A673 (cell line): ENCODE results near the gene ZNF74.

Experiments
- CTCF ChIP-seq: fragments of 300-800, 200-600 bp; sonication (generic); conservative IDR thresholded peaks from 2 replicates; pipeline ENCODE4 v1.5.1; 2017; ENCODE audit warnings: low read depth, mild to moderate bottlenecking, antibody characterized with exemption, low read length, moderate library complexity, mixed read lengths
- EZH2 ChIP-seq: fragments of 200-600 bp; sonication (generic); IDR thresholded peaks from 2 replicates; pipeline ENCODE4 v1.6.1; 2017; ENCODE audit warnings: borderline replicate concordance, low read depth, mild to moderate bottlenecking, mixed read lengths, antibody characterized with exemption, low read length; ENCODE audit not compliant: poor library complexity, severe bottlenecking

GRCh38 chr22:20444325-20444724 is 50.4 kb downstream of the ZNF74 start:
- TF ChIP-seq CTCF (no peak), EZH2 (no peak)
